IPS-NIHi11 (cell line): ENCODE results near the gene CSRNP3.

ENCODE experiments used
- DNase-seq: peaks from one replicate; pipeline ENCODE4 v3.0.0; 2012; ENCODE audit warnings: mixed read lengths, low spot score

The CSRNP3 gene, protein sequence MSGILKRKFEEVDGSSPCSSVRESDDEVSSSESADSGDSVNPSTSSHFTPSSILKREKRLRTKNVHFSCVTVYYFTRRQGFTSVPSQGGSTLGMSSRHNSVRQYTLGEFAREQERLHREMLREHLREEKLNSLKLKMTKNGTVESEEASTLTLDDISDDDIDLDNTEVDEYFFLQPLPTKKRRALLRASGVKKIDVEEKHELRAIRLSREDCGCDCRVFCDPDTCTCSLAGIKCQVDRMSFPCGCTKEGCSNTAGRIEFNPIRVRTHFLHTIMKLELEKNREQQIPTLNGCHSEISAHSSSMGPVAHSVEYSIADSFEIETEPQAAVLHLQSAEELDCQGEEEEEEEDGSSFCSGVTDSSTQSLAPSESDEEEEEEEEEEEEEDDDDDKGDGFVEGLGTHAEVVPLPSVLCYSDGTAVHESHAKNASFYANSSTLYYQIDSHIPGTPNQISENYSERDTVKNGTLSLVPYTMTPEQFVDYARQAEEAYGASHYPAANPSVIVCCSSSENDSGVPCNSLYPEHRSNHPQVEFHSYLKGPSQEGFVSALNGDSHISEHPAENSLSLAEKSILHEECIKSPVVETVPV

DNA sequence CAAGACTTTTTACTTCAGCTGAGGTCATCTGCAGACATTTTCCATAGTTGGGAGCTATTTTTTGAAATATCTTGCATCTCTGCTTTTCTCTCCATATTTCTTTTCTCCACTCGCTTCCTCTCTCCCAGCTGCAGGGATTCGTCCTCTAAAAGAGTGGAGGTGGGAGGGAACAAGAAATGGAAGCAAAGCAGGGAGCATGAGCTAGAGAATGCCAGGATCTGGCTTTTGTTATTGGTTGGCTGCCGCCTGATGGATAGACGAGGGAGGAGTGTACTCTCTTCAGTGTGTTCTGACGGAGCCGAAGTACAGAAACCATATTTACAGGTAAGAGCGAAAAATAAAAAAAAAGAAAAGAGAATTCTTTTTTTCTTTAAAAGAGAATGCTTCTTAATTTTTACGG, at the start of gene CSRNP3:
CSRNP3 (plus strand) TSS at position 282 of the 400 bp plus-strand sequence. CDS start 125,368 bp downstream, outside the sequence.
- DNase-seq: peak; percentile 84

DNA sequence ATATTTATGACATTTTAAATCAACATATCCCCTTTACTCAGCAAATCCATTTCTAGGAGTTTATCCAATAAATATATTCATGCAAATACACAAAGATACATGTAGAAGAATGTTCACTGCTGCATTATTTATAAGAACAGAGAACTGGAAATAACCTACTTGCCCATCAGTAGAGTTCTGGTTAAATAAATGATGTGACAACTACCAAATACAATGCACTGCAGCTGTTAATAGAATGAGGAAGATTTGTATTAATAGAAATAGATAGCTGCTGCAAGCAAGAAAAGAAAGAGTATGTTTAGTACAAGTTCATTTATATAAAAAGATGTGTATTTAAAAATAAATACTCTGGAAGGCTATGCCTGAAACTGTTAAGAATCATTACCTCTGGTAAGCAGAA, 49.3 kb upstream of the CSRNP3 start:
- DNase-seq: no peak

- peak; percentile 23 for DNase-seq
These were observed 46.4 kb upstream of the CSRNP3 start for GRCh38 chr2:165423081-165423480.

- DNase-seq: no peak
These were observed 43.9 kb upstream of the CSRNP3 start for GRCh38 chr2:165425556-165425955.

- no peak for DNase-seq
These were observed 41.8 kb upstream of the CSRNP3 start for GRCh38 chr2:165427686-165428085.

DNA sequence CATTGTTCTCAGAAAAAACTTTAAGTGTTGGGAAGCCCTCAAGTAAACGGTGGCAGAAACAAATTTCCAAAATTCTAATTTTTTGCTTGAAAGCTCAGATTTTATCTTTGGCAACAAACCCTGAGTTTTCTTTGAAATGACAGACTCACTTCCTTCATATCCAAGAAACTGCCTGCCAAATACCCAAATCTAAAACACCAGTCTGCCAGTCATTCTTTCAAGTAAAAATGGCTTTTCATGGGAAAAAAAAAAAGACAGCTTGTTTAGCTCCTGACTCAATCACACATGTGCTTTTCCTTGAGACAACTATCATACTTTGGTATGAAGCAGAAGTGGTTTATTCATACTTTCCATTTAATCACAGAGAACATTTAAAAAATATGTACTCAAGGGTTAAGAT, 40.6 kb upstream of the CSRNP3 start:
- DNase-seq: no peak

DNA sequence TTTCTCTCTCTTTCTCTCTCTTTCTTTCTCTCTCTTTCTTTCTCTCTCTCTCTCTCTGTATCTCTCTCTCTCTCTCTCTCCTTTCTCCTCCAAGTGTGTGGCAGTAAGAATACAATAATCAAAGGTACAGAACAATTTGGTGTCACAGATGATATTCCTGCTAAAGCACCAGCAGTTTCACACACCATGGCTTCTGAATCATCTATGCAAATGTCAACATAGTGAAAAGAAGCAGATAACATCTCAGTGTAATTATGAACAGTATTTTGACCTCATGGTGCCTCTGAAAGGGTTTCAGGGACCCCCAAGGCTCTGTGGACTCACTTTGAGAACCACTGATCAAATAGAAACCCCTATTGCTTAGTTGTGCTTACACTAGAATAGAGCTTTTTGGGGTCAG, 38.5 kb upstream of the CSRNP3 start:
- no peak for DNase-seq

- DNase-seq: no peak
These were observed 37.1 kb upstream of the CSRNP3 start for GRCh38 chr2:165432234-165432966.

GRCh38 chr2:165434865-165435496, 34.5 kb upstream of the CSRNP3 start:
- DNase-seq: no peak

DNA sequence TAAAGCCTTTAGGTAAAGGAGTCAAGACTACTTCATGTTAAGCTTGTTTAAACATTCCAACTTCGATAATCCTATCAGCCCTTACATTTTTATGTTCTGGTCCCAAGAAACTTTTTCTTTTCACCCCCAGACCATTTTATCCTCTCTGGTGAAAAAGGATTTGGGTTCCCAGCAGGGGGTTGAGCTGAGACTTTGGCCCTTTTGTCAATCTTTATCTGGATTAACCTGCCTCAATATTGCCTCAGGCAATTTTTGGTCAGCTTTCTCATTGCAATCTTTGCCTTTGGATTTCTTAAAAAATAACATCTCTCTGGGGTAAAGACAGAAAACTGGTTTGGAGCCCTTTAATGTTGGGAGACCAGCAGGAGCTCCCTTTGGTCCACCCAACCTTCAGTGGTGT, 33.9 kb upstream of the CSRNP3 start:
- no peak for DNase-seq

GRCh38 chr2:165436559-165436958, 32.9 kb upstream of the CSRNP3 start:
- DNase-seq: no peak

DNA sequence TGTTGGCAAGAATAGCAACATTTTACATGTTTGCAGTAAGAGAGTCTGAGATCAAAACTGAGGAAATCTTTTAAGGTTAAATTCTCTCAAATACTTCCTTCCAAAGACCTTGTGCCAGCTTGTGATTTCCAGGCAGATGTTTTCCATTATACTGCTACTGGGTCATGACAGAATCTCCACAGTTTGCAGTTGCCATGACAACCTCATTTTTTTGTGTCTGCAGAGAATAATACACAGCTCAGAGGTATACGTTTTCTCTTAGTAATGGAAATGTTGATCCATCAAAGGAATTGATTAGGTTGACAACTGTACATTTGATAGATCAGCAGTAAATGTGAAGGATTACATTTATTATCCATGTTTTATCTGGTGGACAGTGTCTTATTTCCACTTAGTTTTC, 29.1 kb upstream of the CSRNP3 start:
- peak; percentile 22 for DNase-seq

- DNase-seq: no peak
These were observed 26.0 kb upstream of the CSRNP3 start for GRCh38 chr2:165443511-165443910.

- DNase-seq: no peak
These were observed 21.1 kb upstream of the CSRNP3 start for GRCh38 chr2:165448406-165448805.

GRCh38 chr2:165450156-165450555, 19.3 kb upstream of the CSRNP3 start:
- DNase-seq: no peak

GRCh38 chr2:165452327-165452726, 17.2 kb upstream of the CSRNP3 start:
- DNase-seq: no peak

DNA sequence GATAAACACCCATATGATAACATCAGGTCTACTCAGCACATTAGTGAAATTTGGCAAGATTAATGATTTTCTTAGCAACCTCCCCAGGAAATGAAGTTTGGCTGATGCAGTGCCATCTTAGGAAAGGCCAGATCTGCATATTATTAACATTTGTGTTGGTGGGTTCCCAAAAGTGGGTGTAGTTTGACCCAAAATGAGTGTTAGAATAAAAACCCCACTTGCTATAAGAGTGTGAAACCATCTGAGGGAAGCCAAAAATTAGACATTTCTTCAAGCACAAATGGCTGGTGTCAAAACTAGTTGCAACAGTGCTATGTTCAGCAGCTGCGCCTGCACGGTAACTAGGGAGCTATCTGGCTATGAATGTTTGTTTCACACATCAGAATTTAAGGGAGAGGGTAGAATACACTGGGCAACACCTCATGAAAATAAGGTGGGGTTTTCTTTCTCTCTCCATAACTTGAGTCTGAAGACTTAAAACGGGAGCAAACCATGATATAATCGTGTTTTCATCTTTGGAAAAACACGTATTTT, 15.9 kb upstream of the CSRNP3 start:
- no peak for DNase-seq

DNA sequence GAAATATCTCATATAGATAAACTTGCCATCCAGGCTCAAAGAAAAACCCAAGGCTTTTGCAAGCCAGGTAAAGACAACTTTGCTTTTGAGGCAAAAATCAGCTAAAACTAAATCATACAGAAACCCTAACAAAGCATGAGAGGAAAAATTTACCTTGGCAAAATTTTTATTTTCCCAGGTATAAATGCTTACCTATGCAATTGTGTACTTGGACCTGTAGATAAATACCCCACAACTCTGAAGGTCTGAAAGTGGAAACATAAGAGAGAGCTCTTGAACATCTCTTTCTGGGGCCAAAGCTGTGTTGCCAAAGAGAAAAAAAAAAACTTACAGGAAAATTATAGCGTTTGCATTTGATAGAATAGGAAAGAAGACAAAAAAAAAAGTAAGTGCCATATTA, 14.6 kb upstream of the CSRNP3 start:
- no peak for DNase-seq

- DNase-seq: no peak
These were observed 13.5 kb upstream of the CSRNP3 start for GRCh38 chr2:165456027-165456426.

- no peak for DNase-seq
These were observed 7.1 kb upstream of the CSRNP3 start for GRCh38 chr2:165462443-165462842.

GRCh38 chr2:165466386-165466785, 3.1 kb upstream of the CSRNP3 start:
- DNase-seq: no peak

DNA sequence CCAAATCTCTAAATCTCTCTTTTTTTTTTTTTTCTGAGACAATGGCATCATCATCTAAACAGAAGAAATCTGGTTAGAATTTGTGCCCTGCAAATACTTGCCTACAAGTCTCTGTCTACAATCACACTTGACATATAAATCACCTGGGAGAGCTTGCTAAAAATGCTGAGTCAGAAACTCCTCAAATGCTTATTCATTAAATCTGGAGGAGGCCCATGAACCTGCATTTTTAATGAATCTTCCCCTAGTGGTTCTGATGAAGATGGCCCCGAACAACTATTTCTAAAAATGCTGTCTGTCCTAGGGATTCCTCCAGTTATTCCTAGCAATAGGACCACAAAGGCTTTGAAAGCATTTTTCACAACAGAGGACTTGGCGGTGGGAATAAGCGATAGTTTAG, 1.6 kb upstream of the CSRNP3 start:
- no peak for DNase-seq
